Smooth muscle cell (in vitro differentiated cells): ENCODE results near the gene DDX10. TPM values are rescaled to one million over a fixed set of nuclear protein-coding genes. Genes with fewer than 3 reads are reported as not detected.

Source experiments
- DNase-seq: peaks from one replicate; lab custom pipeline; 2025; ENCODE audit not compliant: unreplicated experiment; lab: John Stamatoyannopoulos, UW
- H2AFZ ChIP-seq: fragments of 200-600 bp; sonication (generic); 2 replicates; pipeline ENCODE4 v1.6.0; 2016; ENCODE audit warnings: antibody characterized with exemption, low read depth, mild to moderate bottlenecking
- H3F3A ChIP-seq: fragments of 200-600 bp; sonication (generic); 2 replicates; pipeline ENCODE4 v1.6.0; 2017; ENCODE audit warnings: antibody characterized with exemption, low read depth
- H3K27ac ChIP-seq: fragments of 200-600 bp; sonication (generic); 2 replicates; pipeline ENCODE4 v1.5.1; 2016; ENCODE audit warnings: low read depth, mild to moderate bottlenecking
- H3K27me3 ChIP-seq: fragments of 200-600 bp; sonication (generic); 2 replicates; pipeline ENCODE4 v1.6.1; 2016; ENCODE audit warnings: low read depth, mild to moderate bottlenecking
- H3K36me3 ChIP-seq: fragments of 200-600 bp; sonication (generic); 2 replicates; pipeline ENCODE4 v1.5.1; 2016; ENCODE audit warnings: low read depth
- H3K4me1 ChIP-seq: fragments of 200-600 bp; sonication (generic); 2 replicates; pipeline ENCODE4 v1.5.1; 2016; ENCODE audit warnings: low read depth
- H3K4me2 ChIP-seq: fragments of 200-600 bp; sonication (generic); 2 replicates; pipeline ENCODE4 v1.6.0; 2016; ENCODE audit warnings: mild to moderate bottlenecking
- H3K4me3 ChIP-seq: fragments of 200-600 bp; sonication (generic); 2 replicates; pipeline ENCODE4 v1.5.1; 2016; ENCODE audit warnings: mild to moderate bottlenecking
- H3K79me2 ChIP-seq: fragments of 200-600 bp; sonication (generic); 2 replicates; pipeline ENCODE4 v1.6.0; 2016; ENCODE audit warnings: low read depth, mild to moderate bottlenecking
- H3K9ac ChIP-seq: fragments of 200-600 bp; sonication (generic); 2 replicates; pipeline ENCODE4 v1.6.0; 2016; ENCODE audit warnings: low read depth
- H3K9me3 ChIP-seq: fragments of 200-600 bp; sonication (generic); replicated peaks from 2 replicates; pipeline ENCODE4 v1.5.1; 2016; ENCODE audit warnings: low read depth
- H4K20me1 ChIP-seq: fragments of 200-600 bp; sonication (generic); 2 replicates; pipeline ENCODE4 v1.6.0; 2016; ENCODE audit warnings: low read depth
- CTCF ChIP-seq: fragments of 200-600 bp; sonication (generic); IDR thresholded peaks from 2 replicates; pipeline ENCODE4 v1.5.1; 2017; ENCODE audit warnings: borderline replicate concordance, mild to moderate bottlenecking, antibody characterized with exemption; ENCODE audit not compliant: insufficient read depth, poor library complexity, severe bottlenecking
- WGBS: methylation state at CpG from one replicate; pipeline ENCODE4 v1.1.7; 2016; ENCODE audit warnings: low lambda C conversion rate; 5-methylcytosine and 5-hydroxymethylcytosine counted together
- polyA plus RNA-seq: library from polyadenylated mRNA; unstranded; fragments of >200 nt; fragmentation: Nextera tagmentation; extraction: Ambion mirVana; gene quantifications from 2 replicates; pipeline ENCODE4 v1.2.1, GENCODE V29; 2016
- total RNA-seq: library from RNA; depleted of rRNA; stranded (reverse); fragments of >200 nt; gene quantifications from 2 replicates; pipeline ENCODE4 v1.2.3, GENCODE V29; 2014

DDX10 gene
- total and polyA plus RNA-seq, 2 experiments from 2014 or later, result 7.3 to 15.7 TPM

- Histone ChIP-seq H2AFZ (no peak overlapping the region), H3K4me2 (no peak overlapping the region), H3K79me2 (no peaks in the 10 kb centered on the region), H3K4me3 (no peak overlapping the region), H3K27ac (no peak overlapping the region), H3K4me1 (no peaks in the 10 kb centered on the region), H3F3A (no peaks in the 10 kb centered on the region), H3K27me3 (no peaks in the 10 kb centered on the region), H3K9me3 (no peaks in the 10 kb centered on the region), H4K20me1 (no peaks in the 10 kb centered on the region), H3K9ac (no peak overlapping the region), H3K36me3 (no peaks in the 10 kb centered on the region)
- WGBS, result 100% methylated on average over 1 of the region's 1 CpG
- TF ChIP-seq CTCF, result no peak
- no peak for DNase-seq
These were observed 258.5 kb downstream of the DDX10 start for GRCh38 chr11:108923413-108923812.

- H3K4me2 ChIP-seq, result no peak overlapping the region
- TF ChIP-seq CTCF, result no peak
- no peaks in the 10 kb centered on the region for H3K36me3 ChIP-seq
- H3K27ac ChIP-seq, result no peak overlapping the region
- 82% methylated on average over 5 of the region's 5 CpGs for WGBS
- H3K4me3 ChIP-seq, result no peak overlapping the region
- H4K20me1 ChIP-seq, result no peaks in the 10 kb centered on the region
- no peaks in the 10 kb centered on the region for H3K9me3 ChIP-seq
- DNase-seq, result no peak
- no peaks in the 10 kb centered on the region for H3K4me1 ChIP-seq
- H3K9ac ChIP-seq, result no peak overlapping the region
- H3K27me3 ChIP-seq, result no peaks in the 10 kb centered on the region
- no peak overlapping the region for H2AFZ ChIP-seq
- H3F3A ChIP-seq, result no peaks in the 10 kb centered on the region
- H3K79me2 ChIP-seq, result no peaks in the 10 kb centered on the region
These were observed 261.4 kb downstream of the DDX10 start for GRCh38 chr11:108926171-108926840.

GRCh38 chr11:108926841-108927577 is 262.1 kb downstream of the DDX10 start:
- H3K36me3 ChIP-seq, result no peaks in the 10 kb centered on the region
- H3K4me1 ChIP-seq, result no peaks in the 10 kb centered on the region
- no peaks in the 10 kb centered on the region for H3K79me2 ChIP-seq
- H3K9me3 ChIP-seq, result no peaks in the 10 kb centered on the region
- no peak for TF ChIP-seq CTCF
- no peak overlapping the region for H3K9ac ChIP-seq
- no peak overlapping the region for H2AFZ ChIP-seq
- H3K4me2 ChIP-seq, result no peak overlapping the region
- DNase-seq, result no peak
- no peaks in the 10 kb centered on the region for H3F3A ChIP-seq
- H4K20me1 ChIP-seq, result no peaks in the 10 kb centered on the region
- 84% methylated on average over 3 of the region's 3 CpGs for WGBS
- no peak overlapping the region for H3K27ac ChIP-seq
- no peak overlapping the region for H3K4me3 ChIP-seq
- no peaks in the 10 kb centered on the region for H3K27me3 ChIP-seq
